22Rv1 (cell line): ENCODE data around the gene CCDC9.

Experiments used
- CTCF ChIP-seq: fragments of 450-650 bp; IDR thresholded peaks from 2 replicates; pipeline ENCODE4 v1.5.1; 2017; ENCODE audit warnings: mild to moderate bottlenecking
- ZFX ChIP-seq: fragments of 450-650 bp; IDR thresholded peaks from 2 replicates; pipeline ENCODE4 v1.6.1; 2017; ENCODE audit warnings: antibody characterized with exemption, borderline replicate concordance

- TF ChIP-seq CTCF = no peak
- no peak for TF ChIP-seq ZFX
Observed at GRCh38 chr19:47236072-47236675, 20.2 kb upstream of the CCDC9 start.
